HepG2 (cell line): ENCODE measurements around the gene DNAJC18. TPM values are rescaled to one million over a fixed set of nuclear protein-coding genes. Genes with fewer than 3 reads are reported as not detected.

Experiments
- ETV5 ChIP-seq: IDR thresholded peaks from 2 replicates; pipeline ENCODE4 v1.6.1; 2018; ENCODE audit warnings: missing biosample characterization, missing genetic modification reagents, inconsistent platforms, borderline replicate concordance
- FOXM1 ChIP-seq: sonication (generic); formaldehyde crosslinking; IDR thresholded peaks from 2 replicates; pipeline ENCODE4 v1.5.0; 2020; ENCODE audit warnings: missing genetic modification reagents
- HNRNPK ChIP-seq: fragments of 200-400 bp; formaldehyde crosslinking; IDR thresholded peaks from 2 replicates; pipeline ENCODE4 v1.6.1; 2018; ENCODE audit warnings: low read length, low read depth, moderate library complexity, mild to moderate bottlenecking; ENCODE audit not compliant: poor library complexity, severe bottlenecking
- KAT2B ChIP-seq: fragments of 150-350 bp; IDR thresholded peaks from 2 replicates; pipeline ENCODE4 v1.6.1; 2014; ENCODE audit warnings: low read depth, low read length, borderline replicate concordance
- RFXANK ChIP-seq: IDR thresholded peaks from 2 replicates; pipeline ENCODE4 v1.6.1; 2016
- SRSF9 ChIP-seq: fragments of 200-400 bp; formaldehyde crosslinking; IDR thresholded peaks from 2 replicates; pipeline ENCODE4 v1.6.1; 2018; ENCODE audit warnings: borderline replicate concordance, mild to moderate bottlenecking, low read depth, low read length; ENCODE audit not compliant: insufficient read depth, poor library complexity, severe bottlenecking
- STAT5B ChIP-seq: sonication (generic); formaldehyde crosslinking; IDR thresholded peaks from 2 replicates; pipeline ENCODE4 v1.4.0; 2020; ENCODE audit warnings: missing genetic modification reagents
- ZMYM4 ChIP-seq: sonication (generic); formaldehyde crosslinking; IDR thresholded peaks from 2 replicates; pipeline ENCODE4 v1.8.1; 2023; ENCODE audit warnings: mild to moderate bottlenecking, missing genetic modification reagents
- ZNF160 ChIP-seq: sonication (generic); formaldehyde crosslinking; IDR thresholded peaks from 2 replicates; pipeline ENCODE4 v1.8.0; 2022; ENCODE audit warnings: mild to moderate bottlenecking, inconsistent platforms, missing genetic modification reagents
- ZNF383 ChIP-seq: sonication (generic); formaldehyde crosslinking; IDR thresholded peaks from 2 replicates; pipeline ENCODE4 v1.4.0; 2020; ENCODE audit warnings: missing genetic modification reagents, mild to moderate bottlenecking, borderline replicate concordance
- ZNF484 ChIP-seq: sonication (generic); formaldehyde crosslinking; IDR thresholded peaks from 2 replicates; pipeline ENCODE4 v1.5.1; 2020; ENCODE audit warnings: mild to moderate bottlenecking, low read depth, missing genetic modification reagents, borderline replicate concordance
- ZNF557 ChIP-seq: sonication (generic); formaldehyde crosslinking; IDR thresholded peaks from 2 replicates; pipeline ENCODE4 v1.4.0; 2020; ENCODE audit warnings: missing genetic modification reagents
- ZNF672 ChIP-seq: sonication (generic); formaldehyde crosslinking; IDR thresholded peaks from 2 replicates; pipeline ENCODE4 v1.8.1; 2022; ENCODE audit warnings: missing genetic modification reagents
- ZNF747 ChIP-seq: sonication (generic); formaldehyde crosslinking; IDR thresholded peaks from 2 replicates; pipeline ENCODE4 v1.8.1; 2023; ENCODE audit warnings: missing genetic modification reagents, mild to moderate bottlenecking, borderline replicate concordance
- ZSCAN30 ChIP-seq: sonication (generic); formaldehyde crosslinking; IDR thresholded peaks from 2 replicates; pipeline ENCODE4 v1.5.0; 2020; ENCODE audit warnings: mild to moderate bottlenecking, missing genetic modification reagents
- polyA plus RNA-seq, 8 experiments: library from polyadenylated mRNA; depleted of rRNA in 3 of 8; stranded (reverse) in 7 of 8; unstranded in 1 of 8; fragments of >200 nt; fragmentation: Illumina TruSeq in 4 of 8; extraction: Trizol in 4 of 8; gene quantifications; 2 replicates each; pipeline versions ENCODE4 v1.2.1 to v1.2.3, GENCODE V29; 2011 to 2016; ENCODE audit warnings: low read depth in 4 of 8, missing spikeins in 1 of 8, mixed read lengths in 1 of 8; ENCODE audit not compliant: insufficient read depth in 1 of 8
- total RNA-seq, 5 experiments: library from RNA; depleted of rRNA; stranded (reverse); fragments of >200 nt; fragmentation: Illumina TruSeq; extraction: Trizol; gene quantifications; 2 replicates each; pipeline ENCODE4 v1.2.3, GENCODE V29; 2016; ENCODE audit warnings: low read depth in 1 of 5
- TF ChIP-seq, protein P1 (sequence below): IDR thresholded peaks from 2 replicates; pipeline ENCODE4 v1.6.1; 2018; ENCODE audit warnings: missing genetic modification reagents, mild to moderate bottlenecking, missing compliant biosample characterization
- TF ChIP-seq, protein P2 (sequence below): sonication (generic); formaldehyde crosslinking; IDR thresholded peaks from 2 replicates; pipeline ENCODE4 v1.8.1; 2023; ENCODE audit warnings: mild to moderate bottlenecking, moderate library complexity, missing genetic modification reagents
- TF ChIP-seq, protein P3 (sequence below): sonication (generic); formaldehyde crosslinking; IDR thresholded peaks from 2 replicates; pipeline ENCODE4 v1.4.0; 2020; ENCODE audit warnings: missing genetic modification reagents
- TF ChIP-seq, protein P4 (sequence below): sonication (generic); formaldehyde crosslinking; IDR thresholded peaks from 2 replicates; pipeline ENCODE4 v1.5.0; 2020; ENCODE audit warnings: missing genetic modification reagents

DNAJC18 gene
- total and polyA plus RNA-seq, 2 of the 13 experiments (the other 11 are each of a cell fraction or from before 2014, with no cell fraction given) = 6.5 to 6.6 TPM

DNA sequence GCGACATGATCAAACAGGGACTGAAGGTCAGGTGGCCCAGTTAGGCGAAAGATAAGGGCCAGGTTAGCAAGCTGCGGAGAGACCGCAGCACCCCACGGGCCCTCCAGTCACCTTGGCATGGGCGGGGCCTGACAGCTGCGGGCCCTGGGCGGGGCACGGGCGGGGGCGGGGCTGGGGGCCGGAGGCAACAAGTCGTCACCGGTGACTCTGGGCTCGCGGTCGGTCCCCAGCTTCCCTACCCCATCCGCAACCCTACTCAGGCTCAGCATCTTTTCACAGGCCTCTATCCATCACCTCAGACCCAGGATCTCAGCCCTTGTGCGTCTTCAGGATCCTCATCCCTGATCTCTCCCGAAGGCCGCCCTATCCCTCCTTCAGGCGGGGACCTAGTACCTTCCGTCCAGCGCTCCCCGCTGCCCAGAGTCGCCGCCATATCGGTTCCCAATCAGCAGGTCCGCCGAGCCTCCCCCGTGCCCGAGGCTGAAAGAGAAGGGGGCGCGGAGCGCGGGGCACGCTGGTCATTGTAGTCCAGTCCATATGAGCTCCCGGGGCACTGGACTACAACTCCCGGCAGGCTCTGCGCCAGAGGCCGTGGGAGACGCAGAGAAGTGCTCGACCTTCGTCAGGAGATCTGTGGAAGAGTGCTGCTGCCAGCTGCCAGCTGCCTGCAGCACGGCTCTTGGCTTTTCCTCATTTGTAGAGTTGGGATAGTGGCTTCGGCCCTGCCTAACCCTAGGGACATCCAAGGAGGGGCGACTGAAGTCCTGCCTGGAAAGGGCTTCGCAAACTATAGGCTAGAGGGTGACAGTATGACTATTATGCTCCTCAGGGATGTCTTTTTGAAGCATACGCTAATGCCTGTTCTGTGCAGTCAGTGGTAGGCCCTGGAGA, at the start of gene DNAJC18 (continued):
- TF ChIP-seq ZNF160 (CRISPR knock-in tag) (0 out of 2 replicates have a peak, but pooled peaks have one; percentile 34), KAT2B (no peak), ZNF672 (CRISPR knock-in tag) (no peak), ZSCAN30 (no peak), ZNF747 (CRISPR knock-in tag) (peak; percentile 75; the same call in 1 of the 2 replicates), RFXANK (CRISPR knock-in tag) (no peak), ZNF484 (CRISPR knock-in tag) (no peak), ZNF557 (CRISPR knock-in tag) (no peak), SRSF9 (no peak), HNRNPK (no peak), ETV5 (CRISPR knock-in tag) (peak; percentile 52), ZMYM4 (CRISPR knock-in tag) (peak; percentile 63; the same call in 1 of the 2 replicates), STAT5B (CRISPR knock-in tag) (no peak), FOXM1 (no peak), ZNF383 (CRISPR knock-in tag) (no peak)
- TF ChIP-seq, protein P1, sequence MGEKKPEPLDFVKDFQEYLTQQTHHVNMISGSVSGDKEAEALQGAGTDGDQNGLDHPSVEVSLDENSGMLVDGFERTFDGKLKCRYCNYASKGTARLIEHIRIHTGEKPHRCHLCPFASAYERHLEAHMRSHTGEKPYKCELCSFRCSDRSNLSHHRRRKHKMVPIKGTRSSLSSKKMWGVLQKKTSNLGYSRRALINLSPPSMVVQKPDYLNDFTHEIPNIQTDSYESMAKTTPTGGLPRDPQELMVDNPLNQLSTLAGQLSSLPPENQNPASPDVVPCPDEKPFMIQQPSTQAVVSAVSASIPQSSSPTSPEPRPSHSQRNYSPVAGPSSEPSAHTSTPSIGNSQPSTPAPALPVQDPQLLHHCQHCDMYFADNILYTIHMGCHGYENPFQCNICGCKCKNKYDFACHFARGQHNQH (CRISPR knock-in tag) = peak; percentile 72; the same call in 1 of the 2 replicates
- TF ChIP-seq, protein P2, sequence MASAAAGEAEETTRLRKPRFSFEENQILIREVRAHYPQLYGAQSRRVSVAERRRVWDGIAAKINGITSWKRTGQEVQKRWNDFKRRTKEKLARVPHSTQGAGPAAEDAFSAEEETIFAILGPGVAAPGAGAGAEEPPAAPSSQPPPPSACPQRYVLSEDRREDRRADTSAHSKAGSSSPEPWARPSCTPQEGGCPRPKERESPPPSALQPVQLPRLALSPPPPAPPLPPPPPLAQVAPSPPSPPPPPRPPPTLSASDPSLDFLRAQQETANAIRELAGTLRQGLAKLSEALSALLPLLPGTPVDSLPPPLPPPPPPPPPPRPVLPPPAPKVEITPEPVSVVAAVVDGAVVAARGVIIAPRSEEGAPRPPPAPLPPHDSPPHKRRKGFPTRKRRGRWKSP = no peak
- TF ChIP-seq, protein P3, sequence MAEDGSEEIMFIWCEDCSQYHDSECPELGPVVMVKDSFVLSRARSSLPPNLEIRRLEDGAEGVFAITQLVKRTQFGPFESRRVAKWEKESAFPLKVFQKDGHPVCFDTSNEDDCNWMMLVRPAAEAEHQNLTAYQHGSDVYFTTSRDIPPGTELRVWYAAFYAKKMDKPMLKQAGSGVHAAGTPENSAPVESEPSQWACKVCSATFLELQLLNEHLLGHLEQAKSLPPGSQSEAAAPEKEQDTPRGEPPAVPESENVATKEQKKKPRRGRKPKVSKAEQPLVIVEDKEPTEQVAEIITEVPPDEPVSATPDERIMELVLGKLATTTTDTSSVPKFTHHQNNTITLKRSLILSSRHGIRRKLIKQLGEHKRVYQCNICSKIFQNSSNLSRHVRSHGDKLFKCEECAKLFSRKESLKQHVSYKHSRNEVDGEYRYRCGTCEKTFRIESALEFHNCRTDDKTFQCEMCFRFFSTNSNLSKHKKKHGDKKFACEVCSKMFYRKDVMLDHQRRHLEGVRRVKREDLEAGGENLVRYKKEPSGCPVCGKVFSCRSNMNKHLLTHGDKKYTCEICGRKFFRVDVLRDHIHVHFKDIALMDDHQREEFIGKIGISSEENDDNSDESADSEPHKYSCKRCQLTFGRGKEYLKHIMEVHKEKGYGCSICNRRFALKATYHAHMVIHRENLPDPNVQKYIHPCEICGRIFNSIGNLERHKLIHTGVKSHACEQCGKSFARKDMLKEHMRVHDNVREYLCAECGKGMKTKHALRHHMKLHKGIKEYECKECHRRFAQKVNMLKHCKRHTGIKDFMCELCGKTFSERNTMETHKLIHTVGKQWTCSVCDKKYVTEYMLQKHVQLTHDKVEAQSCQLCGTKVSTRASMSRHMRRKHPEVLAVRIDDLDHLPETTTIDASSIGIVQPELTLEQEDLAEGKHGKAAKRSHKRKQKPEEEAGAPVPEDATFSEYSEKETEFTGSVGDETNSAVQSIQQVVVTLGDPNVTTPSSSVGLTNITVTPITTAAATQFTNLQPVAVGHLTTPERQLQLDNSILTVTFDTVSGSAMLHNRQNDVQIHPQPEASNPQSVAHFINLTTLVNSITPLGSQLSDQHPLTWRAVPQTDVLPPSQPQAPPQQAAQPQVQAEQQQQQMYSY (CRISPR knock-in tag) = no peak
- TF ChIP-seq, protein P4, sequence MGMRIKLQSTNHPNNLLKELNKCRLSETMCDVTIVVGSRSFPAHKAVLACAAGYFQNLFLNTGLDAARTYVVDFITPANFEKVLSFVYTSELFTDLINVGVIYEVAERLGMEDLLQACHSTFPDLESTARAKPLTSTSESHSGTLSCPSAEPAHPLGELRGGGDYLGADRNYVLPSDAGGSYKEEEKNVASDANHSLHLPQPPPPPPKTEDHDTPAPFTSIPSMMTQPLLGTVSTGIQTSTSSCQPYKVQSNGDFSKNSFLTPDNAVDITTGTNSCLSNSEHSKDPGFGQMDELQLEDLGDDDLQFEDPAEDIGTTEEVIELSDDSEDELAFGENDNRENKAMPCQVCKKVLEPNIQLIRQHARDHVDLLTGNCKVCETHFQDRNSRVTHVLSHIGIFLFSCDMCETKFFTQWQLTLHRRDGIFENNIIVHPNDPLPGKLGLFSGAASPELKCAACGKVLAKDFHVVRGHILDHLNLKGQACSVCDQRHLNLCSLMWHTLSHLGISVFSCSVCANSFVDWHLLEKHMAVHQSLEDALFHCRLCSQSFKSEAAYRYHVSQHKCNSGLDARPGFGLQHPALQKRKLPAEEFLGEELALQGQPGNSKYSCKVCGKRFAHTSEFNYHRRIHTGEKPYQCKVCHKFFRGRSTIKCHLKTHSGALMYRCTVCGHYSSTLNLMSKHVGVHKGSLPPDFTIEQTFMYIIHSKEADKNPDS = 0 out of 2 replicates have a peak, but pooled peaks have one; percentile 64
